CD4-positive, CD25-positive, alpha-beta regulatory T cell (primary cell): ENCODE measurements around the gene KIF26B. TPM values are rescaled to one million over a fixed set of nuclear protein-coding genes. Genes with fewer than 3 reads are reported as not detected.
A peak's percentile ranks its signal among the peaks of the same experiment; 100 is the strongest.
"Not testable (repeated sequence)": the region's sequence is repeated elsewhere in the genome, so short reads cannot be mapped to it uniquely, and the experiment has no call there.

Experiments
- ATAC-seq, 2 donors: fragments of 150-1000 bp; cut with Tn5 transposase; one replicate each; pipeline ENCODE4 v1.10.0; 2021; ENCODE audit warnings: low read depth in 2 of 2, moderate number of reproducible peaks in 2 of 2, moderate library complexity in 1 of 2
- DNase-seq, 3 donors: peaks; one replicate each; pipeline versions ENCODE4 v3.0.0 to v3.0.0-alpha.2; 2012 to 2022; ENCODE audit warnings: mixed read lengths in 1 of 3
- H3K27ac ChIP-seq: one replicate; pipeline ENCODE4 v1.7.0; 2013; ENCODE audit warnings: mild to moderate bottlenecking, low read length; ENCODE audit not compliant: insufficient read depth, poor library complexity, severe bottlenecking
- H3K27me3 ChIP-seq: one replicate; pipeline ENCODE4 v1.7.0; 2013; ENCODE audit warnings: low read length; ENCODE audit not compliant: control insufficient read depth, insufficient read depth
- H3K36me3 ChIP-seq: one replicate; pipeline ENCODE4 v1.7.0; 2013; ENCODE audit warnings: mild to moderate bottlenecking, low read length, moderate library complexity; ENCODE audit not compliant: control insufficient read depth, insufficient read depth
- H3K4me1 ChIP-seq: 2 replicates; pipeline ENCODE4 v1.7.0; 2013; ENCODE audit warnings: mild to moderate bottlenecking, low read length; ENCODE audit not compliant: insufficient read depth, control insufficient read depth, poor library complexity, severe bottlenecking
- H3K4me3 ChIP-seq: one replicate; pipeline ENCODE4 v1.7.0; 2013; ENCODE audit warnings: low read depth, mild to moderate bottlenecking, low read length, moderate library complexity
- H3K9me3 ChIP-seq, 2 experiments: 1 replicate in 1 of 2; 2 replicates in 1 of 2; pipeline ENCODE4 v1.7.0; 2013; ENCODE audit warnings: low read length in 2 of 2, mild to moderate bottlenecking in 1 of 2, moderate library complexity in 1 of 2; ENCODE audit not compliant: control insufficient read depth in 2 of 2
- H3K27ac Mint-ChIP-seq, 3 donors: one replicate each; pipeline ENCODE4 v1.8.0; 2020 to 2022; ENCODE audit warnings: mild to moderate bottlenecking in 3 of 3, mixed read lengths in 3 of 3, moderate library complexity in 2 of 3
- H3K27me3 Mint-ChIP-seq: one replicate; pipeline ENCODE4 v1.8.0; 2022; ENCODE audit warnings: mild to moderate bottlenecking, mixed read lengths
- H3K36me3 Mint-ChIP-seq: one replicate; pipeline ENCODE4 v1.8.0; 2020; ENCODE audit warnings: mixed read lengths
- H3K4me1 Mint-ChIP-seq, 4 donors: one replicate each; pipeline ENCODE4 v1.8.0; 2020 to 2022; ENCODE audit warnings: mixed read lengths in 4 of 4, mild to moderate bottlenecking in 1 of 4
- H3K4me3 Mint-ChIP-seq, 4 donors: one replicate each; pipeline ENCODE4 v1.8.0; 2020 to 2022; ENCODE audit warnings: mild to moderate bottlenecking in 4 of 4, mixed read lengths in 4 of 4, moderate library complexity in 3 of 4
- H3K9me3 Mint-ChIP-seq, 7 donors: one replicate each; pipeline ENCODE4 v1.8.0; 2020 to 2022; ENCODE audit warnings: mixed read lengths in 7 of 7, mild to moderate bottlenecking in 3 of 7, moderate library complexity in 2 of 7
- polyA plus RNA-seq, 4 donors: library from polyadenylated mRNA; unstranded; fragments of 300-500 nt; fragmentation: Illumina TruSeq; gene quantifications; one replicate each; pipeline ENCODE4 v1.2.3, GENCODE V29; 2021
- total RNA-seq: library from RNA; stranded (reverse); gene quantifications from one replicate; pipeline ENCODE4 v1.2.3, GENCODE V29; 2022

The KIF26B gene
- total and polyA plus RNA-seq, 5 donors from 2014 or later = not detected

- Mint-ChIP-seq H3K27ac (no peak overlapping the region), H3K9me3 (peaks cover 0 to 2% (median 0%) of the 10 kb centered on the region in 7 donors), H3K4me1 (no peaks in the 10 kb centered on the region), H3K27me3 (no peaks in the 10 kb centered on the region), H3K4me3 (no peak overlapping the region), H3K36me3 (no peaks in the 10 kb centered on the region)
- no peaks in the 10 kb centered on the region for H3K4me1 ChIP-seq
- no peaks in the 10 kb centered on the region for H3K36me3 ChIP-seq
- H3K4me3 ChIP-seq = no peak overlapping the region
- no peaks in the 10 kb centered on the region for H3K27me3 ChIP-seq
- DNase-seq (no peak), ATAC-seq (no peak)
- no peaks in the 10 kb centered on the region for H3K9me3 ChIP-seq
- H3K27ac ChIP-seq = no peak overlapping the region
These were observed 28.3 kb upstream of the KIF26B start for GRCh38 chr1:245126530-245126929.

- H3K27ac Mint-ChIP-seq = peak overlapping the region in 1 of 3 donors; percentile 58
These were observed 26.2 kb upstream of the KIF26B start for GRCh38 chr1:245128381-245129101.

GRCh38 chr1:245129319-245130240 is 25.2 kb upstream of the KIF26B start:
- Histone ChIP-seq H3K4me3 (no peak overlapping the region), H3K27me3 (no peaks in the 10 kb centered on the region), H3K4me1 (no peaks in the 10 kb centered on the region), H3K36me3 (no peaks in the 10 kb centered on the region), H3K9me3 (no peaks in the 10 kb centered on the region), H3K27ac (no peak overlapping the region)
- ATAC-seq (no peak), DNase-seq (no peak)
- H3K4me3 Mint-ChIP-seq = no peak overlapping the region
- H3K4me1 Mint-ChIP-seq = no peaks in the 10 kb centered on the region
- no peak overlapping the region for H3K27ac Mint-ChIP-seq
- H3K36me3 Mint-ChIP-seq = no peaks in the 10 kb centered on the region
- peaks cover 0 to 2% (median 0%) of the 10 kb centered on the region in 7 donors for H3K9me3 Mint-ChIP-seq
- peaks cover 6% of the 10 kb centered on the region for H3K27me3 Mint-ChIP-seq

More at GRCh38 chr1:245128381-245129101, 26.2 kb upstream of the KIF26B start:
- Mint-ChIP-seq H3K27me3 (peaks cover 6% of the 10 kb centered on the region), H3K9me3 (peaks cover 0 to 2% (median 0%) of the 10 kb centered on the region in 7 donors), H3K4me3 (no peak overlapping the region), H3K4me1 (no peaks in the 10 kb centered on the region), H3K36me3 (no peaks in the 10 kb centered on the region)
- no peak for DNase-seq
- H3K4me3 ChIP-seq = no peak overlapping the region
- H3K27me3 ChIP-seq = no peaks in the 10 kb centered on the region
- H3K27ac ChIP-seq = no peak overlapping the region
- no peaks in the 10 kb centered on the region for H3K9me3 ChIP-seq
- H3K36me3 ChIP-seq = no peaks in the 10 kb centered on the region
- ATAC-seq = no peak
- H3K4me1 ChIP-seq = no peaks in the 10 kb centered on the region

GRCh38 chr1:245130281-245131025 is 24.3 kb upstream of the KIF26B start:
- ATAC-seq, H3K4me1 ChIP-seq, H3K4me3 ChIP-seq, H3K27ac Mint-ChIP-seq, H3K9me3 Mint-ChIP-seq, H3K9me3 ChIP-seq, H3K27ac ChIP-seq, H3K4me3 Mint-ChIP-seq, H3K27me3 Mint-ChIP-seq, H3K36me3 ChIP-seq, H3K27me3 ChIP-seq, H3K4me1 Mint-ChIP-seq, H3K36me3 Mint-ChIP-seq, DNase-seq: not testable (repeated sequence)

GRCh38 chr1:245131026-245131393 is 23.8 kb upstream of the KIF26B start:
- H3K4me1 ChIP-seq = no peaks in the 10 kb centered on the region
- no peak overlapping the region for H3K4me3 Mint-ChIP-seq

GRCh38 chr1:245132771-245133170 is 22.0 kb upstream of the KIF26B start:
- Mint-ChIP-seq H3K27ac (no peak overlapping the region), H3K4me1 (no peaks in the 10 kb centered on the region), H3K36me3 (no peaks in the 10 kb centered on the region), H3K9me3 (peaks cover 0 to 3% (median 0%) of the 10 kb centered on the region in 7 donors), H3K4me3 (no peak overlapping the region), H3K27me3 (peaks cover 11% of the 10 kb centered on the region)
- H3K36me3 ChIP-seq = no peaks in the 10 kb centered on the region
- no peak overlapping the region for H3K27ac ChIP-seq
- no peak overlapping the region for H3K4me3 ChIP-seq
- DNase-seq (no peak), ATAC-seq (no peak)
- H3K27me3 ChIP-seq = no peaks in the 10 kb centered on the region
- H3K4me1 ChIP-seq = no peaks in the 10 kb centered on the region
- H3K9me3 ChIP-seq = no peaks in the 10 kb centered on the region

More at GRCh38 chr1:245131026-245131393, 23.8 kb upstream of the KIF26B start:
- no peaks in the 10 kb centered on the region for H3K9me3 ChIP-seq
- Mint-ChIP-seq H3K27ac (no peak overlapping the region), H3K4me1 (no peaks in the 10 kb centered on the region), H3K36me3 (no peaks in the 10 kb centered on the region), H3K27me3 (peaks cover 11% of the 10 kb centered on the region), H3K9me3 (peaks cover 0 to 4% (median 0%) of the 10 kb centered on the region in 7 donors)
- no peak overlapping the region for H3K4me3 ChIP-seq
- DNase-seq = no peak
- no peaks in the 10 kb centered on the region for H3K27me3 ChIP-seq
- no peak overlapping the region for H3K27ac ChIP-seq
- no peak for ATAC-seq
- H3K36me3 ChIP-seq = no peaks in the 10 kb centered on the region

GRCh38 chr1:245133995-245134715 is 20.6 kb upstream of the KIF26B start:
- Mint-ChIP-seq H3K36me3 (no peaks in the 10 kb centered on the region), H3K4me3 (no peak overlapping the region), H3K9me3 (peaks cover 0 to 3% (median 0%) of the 10 kb centered on the region in 7 donors), H3K27me3 (peaks cover 11% of the 10 kb centered on the region), H3K4me1 (no peaks in the 10 kb centered on the region), H3K27ac (no peak overlapping the region)
- Histone ChIP-seq H3K9me3 (no peaks in the 10 kb centered on the region), H3K4me3 (no peak overlapping the region), H3K27ac (no peak overlapping the region), H3K4me1 (no peaks in the 10 kb centered on the region), H3K36me3 (no peaks in the 10 kb centered on the region), H3K27me3 (no peaks in the 10 kb centered on the region)
- no peak for ATAC-seq
- DNase-seq = no peak
